Measurements from ENCODE around the gene LUZP1. TPM values are rescaled to one million over a fixed set of nuclear protein-coding genes. Genes with fewer than 3 reads are reported as not detected.

The LUZP1 gene
- total RNA-seq, 1 experiment from 2014 or later = 43.4 TPM

DNA sequence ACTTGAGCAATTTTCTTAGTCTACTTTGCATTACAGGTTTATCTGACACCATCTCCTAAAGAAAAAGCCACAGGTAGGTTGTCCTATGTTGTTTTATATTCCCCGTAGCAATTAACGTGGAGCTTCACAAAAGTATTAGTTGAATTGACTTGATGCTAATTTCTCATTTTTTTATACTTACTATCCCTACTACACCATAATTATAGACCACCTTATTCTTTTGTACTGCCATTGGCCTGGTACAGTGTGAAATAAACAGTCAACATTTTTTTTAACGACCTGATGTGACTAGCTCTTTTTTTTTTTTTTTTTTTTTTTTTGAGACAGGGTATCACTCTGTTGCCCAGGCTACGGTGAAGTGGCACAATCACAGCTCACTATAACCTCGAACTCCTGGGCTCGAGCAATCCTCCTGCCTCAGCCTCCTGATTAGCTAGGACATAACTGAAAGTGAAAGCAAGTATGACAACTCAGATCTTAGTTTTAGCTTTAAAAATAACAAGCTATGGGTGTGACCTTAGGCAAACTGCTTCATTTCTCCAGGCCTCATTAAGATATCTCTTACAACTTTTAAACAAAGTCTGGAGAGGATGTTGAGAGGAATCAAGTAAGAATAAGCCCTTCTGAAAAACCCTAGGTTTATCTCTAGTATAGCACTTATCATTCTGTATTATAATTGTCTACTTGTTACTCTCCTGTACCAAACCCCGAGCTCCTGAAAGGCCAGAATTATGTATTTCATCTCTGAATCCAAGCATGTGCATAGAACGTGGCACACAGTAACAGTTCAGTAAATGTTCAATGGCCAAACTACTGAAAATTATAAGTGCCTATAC lies 49.5 kb downstream of the LUZP1 start:
- no peak for TF ChIP-seq NFE2L1 (CRISPR knock-in tag; IDR thresholded peaks at IDR 0.05)
- TF ChIP-seq ZNF138 (CRISPR knock-in tag; conservative IDR thresholded peaks at IDR 0.05) = no peak
- no peak for TF ChIP-seq ZNF512 (CRISPR knock-in tag; IDR thresholded peaks at IDR 0.05; ENCODE audit: borderline replicate concordance)
- TF ChIP-seq, protein P1, sequence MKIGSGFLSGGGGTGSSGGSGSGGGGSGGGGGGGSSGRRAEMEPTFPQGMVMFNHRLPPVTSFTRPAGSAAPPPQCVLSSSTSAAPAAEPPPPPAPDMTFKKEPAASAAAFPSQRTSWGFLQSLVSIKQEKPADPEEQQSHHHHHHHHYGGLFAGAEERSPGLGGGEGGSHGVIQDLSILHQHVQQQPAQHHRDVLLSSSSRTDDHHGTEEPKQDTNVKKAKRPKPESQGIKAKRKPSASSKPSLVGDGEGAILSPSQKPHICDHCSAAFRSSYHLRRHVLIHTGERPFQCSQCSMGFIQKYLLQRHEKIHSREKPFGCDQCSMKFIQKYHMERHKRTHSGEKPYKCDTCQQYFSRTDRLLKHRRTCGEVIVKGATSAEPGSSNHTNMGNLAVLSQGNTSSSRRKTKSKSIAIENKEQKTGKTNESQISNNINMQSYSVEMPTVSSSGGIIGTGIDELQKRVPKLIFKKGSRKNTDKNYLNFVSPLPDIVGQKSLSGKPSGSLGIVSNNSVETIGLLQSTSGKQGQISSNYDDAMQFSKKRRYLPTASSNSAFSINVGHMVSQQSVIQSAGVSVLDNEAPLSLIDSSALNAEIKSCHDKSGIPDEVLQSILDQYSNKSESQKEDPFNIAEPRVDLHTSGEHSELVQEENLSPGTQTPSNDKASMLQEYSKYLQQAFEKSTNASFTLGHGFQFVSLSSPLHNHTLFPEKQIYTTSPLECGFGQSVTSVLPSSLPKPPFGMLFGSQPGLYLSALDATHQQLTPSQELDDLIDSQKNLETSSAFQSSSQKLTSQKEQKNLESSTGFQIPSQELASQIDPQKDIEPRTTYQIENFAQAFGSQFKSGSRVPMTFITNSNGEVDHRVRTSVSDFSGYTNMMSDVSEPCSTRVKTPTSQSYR (CRISPR knock-in tag; IDR thresholded peaks at IDR 0.05) = no peak
- TF ChIP-seq ZNF219 (CRISPR knock-in tag; IDR thresholded peaks at IDR 0.05; ENCODE audit: borderline replicate concordance) = no peak
- no peak for TF ChIP-seq MAX (CRISPR knock-in tag; IDR thresholded peaks at IDR 0.05)
- no peak for TF ChIP-seq NR3C1 (CRISPR knock-in tag; conservative IDR thresholded peaks at IDR 0.05; ENCODE audit: low read depth)
- no peak for TF ChIP-seq FOXP4 (CRISPR knock-in tag; IDR thresholded peaks at IDR 0.05)
- TF ChIP-seq TEAD4 (CRISPR knock-in tag; IDR thresholded peaks at IDR 0.05) = no peak
- DNase-seq (ENCODE audit: low spot score) (no peak), ATAC-seq (no peak)
- Mint-ChIP-seq H3K27ac (no peak overlapping the region), H3K36me3 (no peaks in the 10 kb centered on the region), H3K27me3 (ENCODE audit: low read depth) (no peaks in the 10 kb centered on the region), H3K4me1 (peaks cover 29% of the 10 kb centered on the region), H3K4me3 (no peak overlapping the region), H3K9me3 (no peaks in the 10 kb centered on the region)
- ChIA-PET CTCF (interaction anchor here (0.6 to 2.0 kb wide), 3 partner anchors 12 to 37 kb away, joined by 3 to 5 read pairs (median 4); no protein-coding TSS in a partner anchor), POLR2A (interaction anchor here (0.6 kb wide), 2 partner anchors 8 to 1635 kb away, joined by 4 to 5 read pairs; no protein-coding TSS in a partner anchor)

- no peaks in the 10 kb centered on the region for H3K27me3 Mint-ChIP-seq (ENCODE audit: low read depth)
- TF ChIP-seq ESRRA (CRISPR knock-in tag; IDR thresholded peaks at IDR 0.05; ENCODE audit: borderline replicate concordance) (no peak), TEAD1 (CRISPR knock-in tag; IDR thresholded peaks at IDR 0.05) (no peak), ZNF512 (CRISPR knock-in tag; IDR thresholded peaks at IDR 0.05; ENCODE audit: borderline replicate concordance) (no peak), FOXJ3 (CRISPR knock-in tag; IDR thresholded peaks at IDR 0.05; ENCODE audit: borderline replicate concordance) (no peak), ZNF425 (CRISPR knock-in tag; conservative IDR thresholded peaks at IDR 0.05) (no peak)
- TF ChIP-seq, protein P2, sequence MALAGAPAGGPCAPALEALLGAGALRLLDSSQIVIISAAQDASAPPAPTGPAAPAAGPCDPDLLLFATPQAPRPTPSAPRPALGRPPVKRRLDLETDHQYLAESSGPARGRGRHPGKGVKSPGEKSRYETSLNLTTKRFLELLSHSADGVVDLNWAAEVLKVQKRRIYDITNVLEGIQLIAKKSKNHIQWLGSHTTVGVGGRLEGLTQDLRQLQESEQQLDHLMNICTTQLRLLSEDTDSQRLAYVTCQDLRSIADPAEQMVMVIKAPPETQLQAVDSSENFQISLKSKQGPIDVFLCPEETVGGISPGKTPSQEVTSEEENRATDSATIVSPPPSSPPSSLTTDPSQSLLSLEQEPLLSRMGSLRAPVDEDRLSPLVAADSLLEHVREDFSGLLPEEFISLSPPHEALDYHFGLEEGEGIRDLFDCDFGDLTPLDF (CRISPR knock-in tag; IDR thresholded peaks at IDR 0.05) = no peak
- TF ChIP-seq, protein P3, sequence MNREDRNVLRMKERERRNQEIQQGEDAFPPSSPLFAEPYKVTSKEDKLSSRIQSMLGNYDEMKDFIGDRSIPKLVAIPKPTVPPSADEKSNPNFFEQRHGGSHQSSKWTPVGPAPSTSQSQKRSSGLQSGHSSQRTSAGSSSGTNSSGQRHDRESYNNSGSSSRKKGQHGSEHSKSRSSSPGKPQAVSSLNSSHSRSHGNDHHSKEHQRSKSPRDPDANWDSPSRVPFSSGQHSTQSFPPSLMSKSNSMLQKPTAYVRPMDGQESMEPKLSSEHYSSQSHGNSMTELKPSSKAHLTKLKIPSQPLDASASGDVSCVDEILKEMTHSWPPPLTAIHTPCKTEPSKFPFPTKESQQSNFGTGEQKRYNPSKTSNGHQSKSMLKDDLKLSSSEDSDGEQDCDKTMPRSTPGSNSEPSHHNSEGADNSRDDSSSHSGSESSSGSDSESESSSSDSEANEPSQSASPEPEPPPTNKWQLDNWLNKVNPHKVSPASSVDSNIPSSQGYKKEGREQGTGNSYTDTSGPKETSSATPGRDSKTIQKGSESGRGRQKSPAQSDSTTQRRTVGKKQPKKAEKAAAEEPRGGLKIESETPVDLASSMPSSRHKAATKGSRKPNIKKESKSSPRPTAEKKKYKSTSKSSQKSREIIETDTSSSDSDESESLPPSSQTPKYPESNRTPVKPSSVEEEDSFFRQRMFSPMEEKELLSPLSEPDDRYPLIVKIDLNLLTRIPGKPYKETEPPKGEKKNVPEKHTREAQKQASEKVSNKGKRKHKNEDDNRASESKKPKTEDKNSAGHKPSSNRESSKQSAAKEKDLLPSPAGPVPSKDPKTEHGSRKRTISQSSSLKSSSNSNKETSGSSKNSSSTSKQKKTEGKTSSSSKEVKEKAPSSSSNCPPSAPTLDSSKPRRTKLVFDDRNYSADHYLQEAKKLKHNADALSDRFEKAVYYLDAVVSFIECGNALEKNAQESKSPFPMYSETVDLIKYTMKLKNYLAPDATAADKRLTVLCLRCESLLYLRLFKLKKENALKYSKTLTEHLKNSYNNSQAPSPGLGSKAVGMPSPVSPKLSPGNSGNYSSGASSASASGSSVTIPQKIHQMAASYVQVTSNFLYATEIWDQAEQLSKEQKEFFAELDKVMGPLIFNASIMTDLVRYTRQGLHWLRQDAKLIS (CRISPR knock-in tag; IDR thresholded peaks at IDR 0.05; ENCODE audit: borderline replicate concordance) = no peak
Measured at GRCh38 chr1:23118407-23118806, 50.2 kb downstream of the LUZP1 start.

More at GRCh38 chr1:23118407-23118806, 50.2 kb downstream of the LUZP1 start:
- H3K4me3 Mint-ChIP-seq = no peak overlapping the region
- no peak overlapping the region for H3K27ac Mint-ChIP-seq
- no peak for ATAC-seq
- ChIA-PET POLR2A (interaction anchor here (0.6 kb wide), 1 partner anchor 8 kb away, joined by 4 read pairs; no protein-coding TSS in a partner anchor), CTCF (interaction anchor here (1.4 to 2.0 kb wide), 2 partner anchors 13 to 20 kb away, joined by 3 to 5 read pairs; no protein-coding TSS in a partner anchor)
- no peaks in the 10 kb centered on the region for H3K9me3 Mint-ChIP-seq
- peaks cover 26% of the 10 kb centered on the region for H3K4me1 Mint-ChIP-seq
- H3K36me3 Mint-ChIP-seq = no peaks in the 10 kb centered on the region
- DNase-seq (ENCODE audit: low spot score) = no peak
